ENCODE data around the gene RUNX3.
A peak's percentile ranks its signal among the peaks of the same experiment; 100 is the strongest.

The RUNX3 gene

GRCh38 chr1:24975391-24975790 is 45.3 kb upstream of the RUNX3 start:
- H3K9me3 ChIP-seq (ENCODE audit: control insufficient read depth, insufficient read depth, low read depth, low read length), result no peaks in the 10 kb centered on the region
- no peak overlapping the region for H3K27ac ChIP-seq (ENCODE audit: extremely low read depth, low read depth, low read length)
- ChIA-PET POLR2A (no interaction called here), CTCF (no interaction called here)
- TF ChIP-seq ZNF701 (tag by site-specific recombination; IDR thresholded peaks at IDR 0.05), result no peak
- no peak for TF ChIP-seq ZNF10 (tag by site-specific recombination; IDR thresholded peaks at IDR 0.05)
- no peak for TF ChIP-seq ZNF24 (tag by site-specific recombination; IDR thresholded peaks at IDR 0.05)
- no peak for TF ChIP-seq ZFP69B (tag by site-specific recombination; IDR thresholded peaks at IDR 0.05)
- TF ChIP-seq CTCF (tag by site-specific recombination; IDR thresholded peaks at IDR 0.05), result no peak
- no peak for TF ChIP-seq REPIN1 (tag by site-specific recombination; IDR thresholded peaks at IDR 0.05; ENCODE audit: low read depth)
- no peak for TF ChIP-seq ZNF555 (tag by site-specific recombination; conservative IDR thresholded peaks at IDR 0.05)
- peak; percentile 20; the same call in 1 of the 2 replicates for TF ChIP-seq TRIM28 (IDR thresholded peaks at IDR 0.05; ENCODE audit: borderline replicate concordance, low read length)
- no peak for TF ChIP-seq ZNF341 (tag by site-specific recombination; IDR thresholded peaks at IDR 0.05; ENCODE audit: low read depth)
- no peak for TF ChIP-seq WT1 (tag by site-specific recombination; IDR thresholded peaks at IDR 0.05)
- TF ChIP-seq ZNF121 (tag by site-specific recombination; IDR thresholded peaks at IDR 0.05), result no peak
- 0 out of 2 replicates have a peak, but pooled peaks have one; percentile 30 for TF ChIP-seq ZNF558 (tag by site-specific recombination; IDR thresholded peaks at IDR 0.05)
- no peak for TF ChIP-seq HOXD13 (CRISPR knock-in tag; IDR thresholded peaks at IDR 0.05; ENCODE audit: borderline replicate concordance)
- TF ChIP-seq, protein P1, sequence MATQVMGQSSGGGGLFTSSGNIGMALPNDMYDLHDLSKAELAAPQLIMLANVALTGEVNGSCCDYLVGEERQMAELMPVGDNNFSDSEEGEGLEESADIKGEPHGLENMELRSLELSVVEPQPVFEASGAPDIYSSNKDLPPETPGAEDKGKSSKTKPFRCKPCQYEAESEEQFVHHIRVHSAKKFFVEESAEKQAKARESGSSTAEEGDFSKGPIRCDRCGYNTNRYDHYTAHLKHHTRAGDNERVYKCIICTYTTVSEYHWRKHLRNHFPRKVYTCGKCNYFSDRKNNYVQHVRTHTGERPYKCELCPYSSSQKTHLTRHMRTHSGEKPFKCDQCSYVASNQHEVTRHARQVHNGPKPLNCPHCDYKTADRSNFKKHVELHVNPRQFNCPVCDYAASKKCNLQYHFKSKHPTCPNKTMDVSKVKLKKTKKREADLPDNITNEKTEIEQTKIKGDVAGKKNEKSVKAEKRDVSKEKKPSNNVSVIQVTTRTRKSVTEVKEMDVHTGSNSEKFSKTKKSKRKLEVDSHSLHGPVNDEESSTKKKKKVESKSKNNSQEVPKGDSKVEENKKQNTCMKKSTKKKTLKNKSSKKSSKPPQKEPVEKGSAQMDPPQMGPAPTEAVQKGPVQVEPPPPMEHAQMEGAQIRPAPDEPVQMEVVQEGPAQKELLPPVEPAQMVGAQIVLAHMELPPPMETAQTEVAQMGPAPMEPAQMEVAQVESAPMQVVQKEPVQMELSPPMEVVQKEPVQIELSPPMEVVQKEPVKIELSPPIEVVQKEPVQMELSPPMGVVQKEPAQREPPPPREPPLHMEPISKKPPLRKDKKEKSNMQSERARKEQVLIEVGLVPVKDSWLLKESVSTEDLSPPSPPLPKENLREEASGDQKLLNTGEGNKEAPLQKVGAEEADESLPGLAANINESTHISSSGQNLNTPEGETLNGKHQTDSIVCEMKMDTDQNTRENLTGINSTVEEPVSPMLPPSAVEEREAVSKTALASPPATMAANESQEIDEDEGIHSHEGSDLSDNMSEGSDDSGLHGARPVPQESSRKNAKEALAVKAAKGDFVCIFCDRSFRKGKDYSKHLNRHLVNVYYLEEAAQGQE (tag by site-specific recombination; IDR thresholded peaks at IDR 0.05), result no peak
- TF ChIP-seq ZNF658 (tag by site-specific recombination; IDR thresholded peaks at IDR 0.05), result no peak
- TF ChIP-seq ZNF2 (tag by site-specific recombination; IDR thresholded peaks at IDR 0.05), result no peak
- TF ChIP-seq ZBTB48 (tag by site-specific recombination; IDR thresholded peaks at IDR 0.05), result no peak
- TF ChIP-seq, protein P2, sequence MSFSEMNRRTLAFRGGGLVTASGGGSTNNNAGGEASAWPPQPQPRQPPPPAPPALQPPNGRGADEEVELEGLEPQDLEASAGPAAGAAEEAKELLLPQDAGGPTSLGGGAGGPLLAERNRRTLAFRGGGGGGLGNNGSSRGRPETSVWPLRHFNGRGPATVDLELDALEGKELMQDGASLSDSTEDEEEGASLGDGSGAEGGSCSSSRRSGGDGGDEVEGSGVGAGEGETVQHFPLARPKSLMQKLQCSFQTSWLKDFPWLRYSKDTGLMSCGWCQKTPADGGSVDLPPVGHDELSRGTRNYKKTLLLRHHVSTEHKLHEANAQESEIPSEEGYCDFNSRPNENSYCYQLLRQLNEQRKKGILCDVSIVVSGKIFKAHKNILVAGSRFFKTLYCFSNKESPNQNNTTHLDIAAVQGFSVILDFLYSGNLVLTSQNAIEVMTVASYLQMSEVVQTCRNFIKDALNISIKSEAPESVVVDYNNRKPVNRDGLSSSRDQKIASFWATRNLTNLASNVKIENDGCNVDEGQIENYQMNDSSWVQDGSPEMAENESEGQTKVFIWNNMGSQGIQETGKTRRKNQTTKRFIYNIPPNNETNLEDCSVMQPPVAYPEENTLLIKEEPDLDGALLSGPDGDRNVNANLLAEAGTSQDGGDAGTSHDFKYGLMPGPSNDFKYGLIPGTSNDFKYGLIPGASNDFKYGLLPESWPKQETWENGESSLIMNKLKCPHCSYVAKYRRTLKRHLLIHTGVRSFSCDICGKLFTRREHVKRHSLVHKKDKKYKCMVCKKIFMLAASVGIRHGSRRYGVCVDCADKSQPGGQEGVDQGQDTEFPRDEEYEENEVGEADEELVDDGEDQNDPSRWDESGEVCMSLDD (tag by site-specific recombination; IDR thresholded peaks at IDR 0.05), result no peak
- no peak for TF ChIP-seq ZNF426 (tag by site-specific recombination; IDR thresholded peaks at IDR 0.05)
- no peak for TF ChIP-seq ZFP3 (tag by site-specific recombination; IDR thresholded peaks at IDR 0.05; ENCODE audit: low read depth)
- TF ChIP-seq SETDB1 (IDR thresholded peaks at IDR 0.05; ENCODE audit: insufficient read length, low read length), result peak; percentile 94
- no peak for TF ChIP-seq ZSCAN16 (tag by site-specific recombination; IDR thresholded peaks at IDR 0.05)
- no peak for TF ChIP-seq OVOL3 (tag by site-specific recombination; IDR thresholded peaks at IDR 0.05)
- TF ChIP-seq KLF9 (tag by site-specific recombination; IDR thresholded peaks at IDR 0.05; ENCODE audit: low read depth), result no peak
- H3K36me3 ChIP-seq (ENCODE audit: control insufficient read depth in 2 of 2, insufficient read depth in 1 of 2, low read length in 2 of 2), result no peaks in the 10 kb centered on the region
- H3K4me3 ChIP-seq (ENCODE audit: low read depth, low read length), result no peak overlapping the region
- H3K4me1 ChIP-seq (ENCODE audit: control insufficient read depth, insufficient read depth, low read length), result no peaks in the 10 kb centered on the region

Data from HEK293 (cell line).